ENCODE measurements around the gene APPBP2.
"Not testable (repeated sequence)": the region's sequence is repeated elsewhere in the genome, so short reads cannot be mapped to it uniquely, and the experiment has no call there.

APPBP2 gene

GRCh38 chr17:60490594-60490993 lies 35.4 kb downstream of the APPBP2 start:
- DNase-seq, result not testable (repeated sequence)

GRCh38 chr17:60481604-60482003 lies 44.4 kb downstream of the APPBP2 start:
- no peak for DNase-seq

- no peak for DNase-seq
Measured at GRCh38 chr17:60473788-60474187, 52.3 kb downstream of the APPBP2 start.

GRCh38 chr17:60472449-60472848 lies 53.6 kb downstream of the APPBP2 start:
- no peak for DNase-seq

- no peak for DNase-seq
Measured at GRCh38 chr17:60471451-60471850, 54.6 kb downstream of the APPBP2 start.

GRCh38 chr17:60468371-60468770 lies 57.7 kb downstream of the APPBP2 start:
- DNase-seq, result peak; percentile 76

- no peak for DNase-seq
Measured at GRCh38 chr17:60464343-60464742, 61.7 kb downstream of the APPBP2 start.

GRCh38 chr17:60463157-60463835 lies 62.7 kb downstream of the APPBP2 start:
- DNase-seq, result no peak

- no peak for DNase-seq
Measured at GRCh38 chr17:60461584-60461983, 64.5 kb downstream of the APPBP2 start.

GRCh38 chr17:60457148-60457547 lies 68.9 kb downstream of the APPBP2 start:
- no peak for DNase-seq

- DNase-seq, result no peak
Measured at GRCh38 chr17:60455378-60455777, 70.7 kb downstream of the APPBP2 start.

- DNase-seq, result no peak
Measured at GRCh38 chr17:60451965-60452364, 74.1 kb downstream of the APPBP2 start.

- no peak for DNase-seq
Measured at GRCh38 chr17:60451071-60451470, 75.0 kb downstream of the APPBP2 start.

- no peak for DNase-seq
Measured at GRCh38 chr17:60447375-60447774, 78.7 kb downstream of the APPBP2 start.

GRCh38 chr17:60445144-60445543 lies 80.9 kb downstream of the APPBP2 start:
- no peak for DNase-seq

GRCh38 chr17:60443713-60444112 lies 82.3 kb downstream of the APPBP2 start:
- DNase-seq, result no peak

GRCh38 chr17:60442271-60443173 lies 83.5 kb downstream of the APPBP2 start:
- DNase-seq, result no peak

- no peak for DNase-seq
Measured at GRCh38 chr17:60439501-60439900, 86.5 kb downstream of the APPBP2 start.

- DNase-seq, result no peak
Measured at GRCh38 chr17:60436676-60437075, 89.4 kb downstream of the APPBP2 start.

GRCh38 chr17:60435244-60436167 lies 90.5 kb downstream of the APPBP2 start:
- DNase-seq, result peak; percentile 60

GRCh38 chr17:60433021-60433997 lies 92.7 kb downstream of the APPBP2 start:
- DNase-seq, result not testable (repeated sequence)

- DNase-seq, result not testable (repeated sequence)
Measured at GRCh38 chr17:60430561-60430960, 95.5 kb downstream of the APPBP2 start.
